H9 (cell line): ENCODE data around the gene TGFBR2. TPM values are rescaled to one million over a fixed set of nuclear protein-coding genes. Genes with fewer than 3 reads are reported as not detected.

Source experiments
- DNase-seq: peaks from one replicate; pipeline ENCODE4 v3.0.0-alpha.2; 2017
- H2AFZ ChIP-seq: one replicate; pipeline ENCODE4 v1.6.1; 2013; ENCODE audit warnings: mild to moderate bottlenecking, low read length, control low read depth, moderate library complexity
- H2AK5ac ChIP-seq: 2 replicates; pipeline ENCODE4 v1.6.1; 2013; ENCODE audit warnings: low read length, control low read depth, mixed read lengths; ENCODE audit not compliant: insufficient read length
- H2BK120ac ChIP-seq: one replicate; pipeline ENCODE4 v1.6.1; 2013; ENCODE audit warnings: low read depth, mild to moderate bottlenecking, low read length, control low read depth, inconsistent platforms; ENCODE audit not compliant: poor library complexity, severe bottlenecking
- H2BK12ac ChIP-seq: 2 replicates; pipeline ENCODE4 v1.6.1; 2013; ENCODE audit warnings: low read length, control low read depth, mixed read lengths, low read depth; ENCODE audit not compliant: insufficient read length
- H2BK15ac ChIP-seq: 2 replicates; pipeline ENCODE4 v1.6.1; 2013; ENCODE audit warnings: low read depth, low read length, control low read depth
- H2BK20ac ChIP-seq: one replicate; pipeline ENCODE4 v1.6.1; 2013; ENCODE audit warnings: low read depth, mild to moderate bottlenecking, low read length, control low read depth, inconsistent platforms; ENCODE audit not compliant: poor library complexity, severe bottlenecking
- H2BK5ac ChIP-seq: 2 replicates; pipeline ENCODE4 v1.6.1; 2013; ENCODE audit warnings: low read length, control low read depth, mixed read lengths; ENCODE audit not compliant: insufficient read length
- H3K14ac ChIP-seq: 2 replicates; pipeline ENCODE4 v1.6.1; 2013; ENCODE audit warnings: low read length, control low read depth; ENCODE audit not compliant: insufficient read depth
- H3K18ac ChIP-seq: 2 replicates; pipeline ENCODE4 v1.6.1; 2013; ENCODE audit warnings: low read depth, mild to moderate bottlenecking, mixed read lengths, low read length, control low read depth; ENCODE audit not compliant: insufficient read length
- H3K23ac ChIP-seq: 2 replicates; pipeline ENCODE4 v1.6.1; 2013; ENCODE audit warnings: low read length, control low read depth, mixed read lengths, low read depth; ENCODE audit not compliant: insufficient read length
- H3K23me2 ChIP-seq: 2 replicates; pipeline ENCODE4 v1.6.1; 2013; ENCODE audit warnings: low read depth, mild to moderate bottlenecking, mixed read lengths, low read length, control low read depth; ENCODE audit not compliant: insufficient read length, poor library complexity, severe bottlenecking
- H3K27ac ChIP-seq: 2 replicates; pipeline ENCODE4 v1.5.1; 2013; ENCODE audit warnings: low read length, control low read depth, mixed read lengths, low read depth; ENCODE audit not compliant: insufficient read length
- H3K27me3 ChIP-seq: 2 replicates; pipeline ENCODE4 v1.6.1; 2013; ENCODE audit warnings: low read length, control low read depth, inconsistent platforms; ENCODE audit not compliant: insufficient read depth
- H3K4ac ChIP-seq: 2 replicates; pipeline ENCODE4 v1.6.1; 2013; ENCODE audit warnings: low read depth, mild to moderate bottlenecking, control low read depth, inconsistent platforms, low read length, moderate library complexity
- H3K4me1 ChIP-seq: 2 replicates; pipeline ENCODE4 v1.6.1; 2013; ENCODE audit warnings: low read length, control low read depth, inconsistent platforms; ENCODE audit not compliant: insufficient read depth
- H3K4me2 ChIP-seq: 2 replicates; pipeline ENCODE4 v1.6.1; 2013; ENCODE audit warnings: low read length, control low read depth, mixed read lengths; ENCODE audit not compliant: insufficient read length, insufficient read depth
- H3K56ac ChIP-seq: 2 replicates; pipeline ENCODE4 v1.6.1; 2013; ENCODE audit warnings: low read depth, mild to moderate bottlenecking, mixed read lengths, low read length, control low read depth; ENCODE audit not compliant: insufficient read length
- H3K79me1 ChIP-seq: 2 replicates; pipeline ENCODE4 v1.6.1; 2013; ENCODE audit warnings: low read depth, mild to moderate bottlenecking, moderate library complexity, low read length, control low read depth, inconsistent platforms; ENCODE audit not compliant: insufficient read depth, poor library complexity, severe bottlenecking
- H3K79me2 ChIP-seq: 2 replicates; pipeline ENCODE4 v1.6.1; 2013; ENCODE audit warnings: low read length, control low read depth, inconsistent platforms; ENCODE audit not compliant: insufficient read depth
- H3K9ac ChIP-seq: 2 replicates; pipeline ENCODE4 v1.6.1; 2013; ENCODE audit warnings: low read length, control low read depth, mixed read lengths; ENCODE audit not compliant: insufficient read length; ENCODE audit errors: extremely low read depth
- H3K9me3 ChIP-seq: one replicate; pipeline ENCODE4 v1.6.1; 2013; ENCODE audit warnings: low read depth, low read length, inconsistent platforms; ENCODE audit not compliant: control insufficient read depth
- H3T11ph ChIP-seq: one replicate; pipeline ENCODE4 v1.6.1; 2013; ENCODE audit warnings: mild to moderate bottlenecking, low read length, control low read depth, inconsistent platforms
- H4K20me1 ChIP-seq: one replicate; pipeline ENCODE4 v1.6.1; 2013; ENCODE audit not compliant: control insufficient read depth, insufficient read length, insufficient read depth
- H4K5ac ChIP-seq: 2 replicates; pipeline ENCODE4 v1.6.1; 2013; ENCODE audit warnings: low read depth, mild to moderate bottlenecking, mixed read lengths, low read length, control low read depth; ENCODE audit not compliant: insufficient read length
- H4K8ac ChIP-seq: replicated peaks from 2 replicates; pipeline ENCODE4 v1.6.1; 2013; ENCODE audit warnings: low read length, control low read depth, mixed read lengths, low read depth; ENCODE audit not compliant: insufficient read length
- H4K91ac ChIP-seq: 2 replicates; pipeline ENCODE4 v1.6.1; 2013; ENCODE audit warnings: low read depth, mild to moderate bottlenecking, moderate library complexity, mixed read lengths, low read length, control low read depth; ENCODE audit not compliant: insufficient read length
- H3K27ac Mint-ChIP-seq, 3 experiments: 2 replicates in 2 of 3; 3 replicates in 1 of 3; pipeline ENCODE4 v1.8.0; 2020 to 2021; ENCODE audit warnings: mixed read lengths in 3 of 3, mild to moderate bottlenecking in 1 of 3, moderate library complexity in 1 of 3
- H3K27me3 Mint-ChIP-seq: 2 replicates; pipeline ENCODE4 v1.8.0; 2021; ENCODE audit warnings: low read depth, mild to moderate bottlenecking, moderate library complexity, mixed read lengths
- H3K36me3 Mint-ChIP-seq, 3 experiments: 2 replicates in 2 of 3; 3 replicates in 1 of 3; pipeline ENCODE4 v1.8.0; 2020 to 2021; ENCODE audit warnings: low read depth in 3 of 3, mixed read lengths in 3 of 3; ENCODE audit not compliant: insufficient read depth in 1 of 3
- H3K4me1 Mint-ChIP-seq, 2 experiments: 2 replicates each; pipeline ENCODE4 v1.8.0; 2020; ENCODE audit warnings: mixed read lengths in 2 of 2
- H3K4me3 Mint-ChIP-seq, 2 experiments: 2 replicates in 1 of 2; 3 replicates in 1 of 2; pipeline ENCODE4 v1.8.0; 2020 to 2021; ENCODE audit warnings: mild to moderate bottlenecking in 2 of 2, mixed read lengths in 2 of 2, moderate library complexity in 1 of 2
- H3K9me3 Mint-ChIP-seq, 2 experiments: 2 replicates in 1 of 2; 3 replicates in 1 of 2; pipeline ENCODE4 v1.8.0; 2020; ENCODE audit warnings: mild to moderate bottlenecking in 2 of 2, mixed read lengths in 2 of 2, moderate library complexity in 1 of 2
- WGBS: extraction: QIAGEN DNeasy Blood & Tissue Kit; methylation state at CpG from one replicate; pipeline ENCODE4 v1.1.7; 2013; ENCODE audit warnings: missing lambda C conversion rate, low lambda C conversion rate, mixed read lengths; ENCODE audit not compliant: insufficient read length; ENCODE audit errors: extremely low coverage; 5-methylcytosine and 5-hydroxymethylcytosine counted together
- total RNA-seq: library from RNA; stranded (reverse); gene quantifications from 2 replicates; pipeline ENCODE4 v1.2.1, GENCODE V29; 2021
- TF ChIP-seq, protein P1 (sequence below): fragments of 200-600 bp; sonication (generic); conservative IDR thresholded peaks from 3 replicates; pipeline ENCODE4 v1.8.0; 2021; ENCODE audit warnings: antibody characterized with exemption, mild to moderate bottlenecking

The TGFBR2 gene
- total RNA-seq, 1 experiment from 2014 or later: 10.6 TPM

DNA sequence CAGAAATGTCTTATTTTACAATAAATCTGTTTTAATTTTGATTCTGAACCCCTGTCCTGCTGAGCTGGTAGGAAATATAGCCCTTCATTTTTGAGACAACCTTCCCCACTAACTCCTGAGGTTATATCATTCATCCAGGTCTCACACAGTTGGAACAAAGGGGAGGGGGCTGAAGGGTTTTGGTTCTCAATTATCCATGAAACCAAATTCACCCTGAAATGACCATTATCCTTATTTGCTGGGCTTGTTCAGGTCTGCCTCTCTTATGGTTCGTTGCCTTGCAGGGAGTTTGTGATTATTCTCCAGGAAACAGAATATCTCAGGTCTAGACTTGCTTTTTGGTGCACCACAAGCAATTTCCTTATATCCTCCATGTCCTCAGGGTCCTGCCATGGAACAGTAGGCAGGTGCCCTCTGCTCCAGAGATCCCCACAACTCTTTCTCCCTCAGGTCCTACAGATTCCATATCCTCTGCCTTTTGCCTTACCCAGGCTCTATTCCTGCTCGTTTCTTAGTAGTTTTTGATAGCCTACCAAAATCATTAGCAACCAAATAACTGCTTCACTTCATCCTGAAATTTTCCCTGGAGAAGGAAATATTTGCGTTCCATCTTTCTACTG is 94.4 kb downstream of the TGFBR2 start:
- no peak overlapping the region for H3K9ac ChIP-seq

More for the DNA sequence above, 94.4 kb downstream of the TGFBR2 start:
- no peak overlapping the region for H2BK5ac ChIP-seq
- no peak overlapping the region for H2BK12ac ChIP-seq
- no peak overlapping the region for H2AFZ ChIP-seq
- no peak overlapping the region for H3K4ac ChIP-seq
- H3K79me1 ChIP-seq: no peaks in the 10 kb centered on the region
- TF ChIP-seq, protein P1, sequence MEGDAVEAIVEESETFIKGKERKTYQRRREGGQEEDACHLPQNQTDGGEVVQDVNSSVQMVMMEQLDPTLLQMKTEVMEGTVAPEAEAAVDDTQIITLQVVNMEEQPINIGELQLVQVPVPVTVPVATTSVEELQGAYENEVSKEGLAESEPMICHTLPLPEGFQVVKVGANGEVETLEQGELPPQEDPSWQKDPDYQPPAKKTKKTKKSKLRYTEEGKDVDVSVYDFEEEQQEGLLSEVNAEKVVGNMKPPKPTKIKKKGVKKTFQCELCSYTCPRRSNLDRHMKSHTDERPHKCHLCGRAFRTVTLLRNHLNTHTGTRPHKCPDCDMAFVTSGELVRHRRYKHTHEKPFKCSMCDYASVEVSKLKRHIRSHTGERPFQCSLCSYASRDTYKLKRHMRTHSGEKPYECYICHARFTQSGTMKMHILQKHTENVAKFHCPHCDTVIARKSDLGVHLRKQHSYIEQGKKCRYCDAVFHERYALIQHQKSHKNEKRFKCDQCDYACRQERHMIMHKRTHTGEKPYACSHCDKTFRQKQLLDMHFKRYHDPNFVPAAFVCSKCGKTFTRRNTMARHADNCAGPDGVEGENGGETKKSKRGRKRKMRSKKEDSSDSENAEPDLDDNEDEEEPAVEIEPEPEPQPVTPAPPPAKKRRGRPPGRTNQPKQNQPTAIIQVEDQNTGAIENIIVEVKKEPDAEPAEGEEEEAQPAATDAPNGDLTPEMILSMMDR: no peak
- H3K79me2 ChIP-seq: no peaks in the 10 kb centered on the region
- no peak overlapping the region for H3K14ac ChIP-seq
- H3K56ac ChIP-seq: no peak overlapping the region
- H3K23me2 ChIP-seq: no peaks in the 10 kb centered on the region
- no peak overlapping the region for H3K4me2 ChIP-seq
- no peak overlapping the region for H3K27ac ChIP-seq
- Mint-ChIP-seq H3K4me1 (peaks cover 40 to 48% of the 10 kb centered on the region in 2 experiments), H3K27me3 (no peaks in the 10 kb centered on the region), H3K36me3 (peaks cover 35 to 41% (median 36%) of the 10 kb centered on the region in 3 experiments), H3K27ac (no peak overlapping the region), H3K9me3 (peaks cover 24 to 37% of the 10 kb centered on the region in 2 experiments), H3K4me3 (no peak overlapping the region)
- no CpG with 5 or more reads among the region's 3 CpGs for WGBS
- no peak overlapping the region for H2BK15ac ChIP-seq
- no peak overlapping the region for H3K18ac ChIP-seq
- no peak overlapping the region for H4K91ac ChIP-seq
- no peak overlapping the region for H3K23ac ChIP-seq
- H4K5ac ChIP-seq: no peak overlapping the region
- H2AK5ac ChIP-seq: no peak overlapping the region
- H3T11ph ChIP-seq: no peak overlapping the region
- no peaks in the 10 kb centered on the region for H3K27me3 ChIP-seq
- no peak for DNase-seq
- no peak overlapping the region for H2BK120ac ChIP-seq
- no peaks in the 10 kb centered on the region for H4K20me1 ChIP-seq
- H3K9me3 ChIP-seq: peaks cover 12% of the 10 kb centered on the region
- peaks cover 11% of the 10 kb centered on the region for H3K4me1 ChIP-seq
- no peak overlapping the region for H2BK20ac ChIP-seq
- H4K8ac ChIP-seq: no peak overlapping the region
